IMR-90 (cell line): Measurements from ENCODE around the gene ODAM.

Experiments
- BHLHE40 ChIP-seq: fragments of 150-350 bp; IDR thresholded peaks from 2 replicates; pipeline ENCODE4 v1.6.1; 2016; ENCODE audit warnings: mild to moderate bottlenecking, low read depth, low read length
- CHD1 ChIP-seq: IDR thresholded peaks from 2 replicates; pipeline ENCODE4 v1.6.1; 2012; ENCODE audit warnings: low read depth, low read length, improper control_type of control experiment
- CTCF ChIP-seq: conservative IDR thresholded peaks from 2 replicates; pipeline ENCODE4 v1.5.1; 2012; ENCODE audit warnings: mild to moderate bottlenecking, low read depth, low read length, improper control_type of control experiment
- ELK1 ChIP-seq: fragments of 150-350 bp; IDR thresholded peaks from 2 replicates; pipeline ENCODE4 v1.6.1; 2016; ENCODE audit warnings: low read depth, mild to moderate bottlenecking, low read length, moderate library complexity, borderline replicate concordance
- FOS ChIP-seq: fragments of 150-350 bp; IDR thresholded peaks from 2 replicates; pipeline ENCODE4 v1.6.1; 2016; ENCODE audit warnings: low read depth, low read length
- MAFK ChIP-seq: IDR thresholded peaks from 2 replicates; pipeline ENCODE4 v1.6.1; 2012; ENCODE audit warnings: low read depth, low read length, improper control_type of control experiment
- MXI1 ChIP-seq: IDR thresholded peaks from 2 replicates; pipeline ENCODE4 v1.6.1; 2012; ENCODE audit warnings: low read depth, mild to moderate bottlenecking, low read length, moderate library complexity, borderline replicate concordance
- NFE2L2 ChIP-seq: fragments of 150-350 bp; IDR thresholded peaks from 2 replicates; pipeline ENCODE4 v1.6.1; 2016; ENCODE audit warnings: low read depth, mild to moderate bottlenecking, low read length
- POLR2A ChIP-seq: IDR thresholded peaks from 2 replicates; pipeline ENCODE4 v1.6.1; 2012; ENCODE audit warnings: mild to moderate bottlenecking, low read depth, low read length
- RAD21 ChIP-seq: IDR thresholded peaks from 2 replicates; pipeline ENCODE4 v1.6.1; 2012; ENCODE audit warnings: low read length, improper control_type of control experiment
- RFX5 ChIP-seq: IDR thresholded peaks from 2 replicates; pipeline ENCODE4 v1.8.0; 2012; ENCODE audit warnings: low read depth, mild to moderate bottlenecking, low read length, moderate library complexity

GRCh38 chr4:70191647-70192046, 3.9 kb upstream of the ODAM start:
- TF ChIP-seq CTCF (no peak), CHD1 (no peak), POLR2A (no peak), MXI1 (no peak), ELK1 (no peak), RFX5 (no peak), NFE2L2 (no peak), FOS (no peak), RAD21 (no peak), BHLHE40 (no peak), MAFK (no peak)
